OCI-LY3 (cell line): Measurements from ENCODE around the gene ACKR3.

Source experiments
- H2AFZ ChIP-seq: fragments of 200-600, 300-600 bp; shearing (Covaris generic); 2 replicates; pipeline ENCODE4 v1.6.0; 2014; ENCODE audit warnings: antibody characterized with exemption, low read depth, low read length
- H3K27ac ChIP-seq: fragments of 200-600, 300-600 bp; sonication (generic); 2 replicates; pipeline ENCODE4 v1.5.1; 2014; ENCODE audit warnings: mild to moderate bottlenecking, low read length, moderate library complexity, mixed read lengths
- H3K27me3 ChIP-seq: fragments of 200-600, 300-600 bp; sonication (generic); 2 replicates; pipeline ENCODE4 v1.6.1; 2014; ENCODE audit warnings: low read depth, low read length, mixed read lengths
- H3K36me3 ChIP-seq: fragments of 200-600, 300-600 bp; sonication (generic); replicated peaks from 2 replicates; pipeline ENCODE3; 2014; ENCODE audit warnings: low read depth, low read length, mixed read lengths
- H3K4me1 ChIP-seq: fragments of 300-600, 200-600 bp; sonication (generic); 2 replicates; pipeline ENCODE4 v1.6.1; 2014; ENCODE audit warnings: low read length, mixed read lengths
- H3K4me2 ChIP-seq: fragments of 200-600, 300-600 bp; sonication (generic); 2 replicates; pipeline ENCODE4 v1.6.1; 2014; ENCODE audit warnings: low read length, mixed read lengths
- H3K4me3 ChIP-seq: fragments of 300-600, 200-600 bp; sonication (generic); 2 replicates; pipeline ENCODE4 v1.5.1; 2014; ENCODE audit warnings: antibody characterized with exemption, mild to moderate bottlenecking, low read length, moderate library complexity
- H3K79me2 ChIP-seq: fragments of 300-600, 200-600 bp; shearing (Covaris generic); 2 replicates; pipeline ENCODE4 v1.6.1; 2014; ENCODE audit warnings: mild to moderate bottlenecking, low read length, mixed read lengths
- H3K9ac ChIP-seq: fragments of 300-600, 200-600 bp; shearing (Covaris generic); 2 replicates; pipeline ENCODE4 v1.6.0; 2014; ENCODE audit warnings: mild to moderate bottlenecking, low read length, moderate library complexity
- H3K9me3 ChIP-seq: fragments of 200-600, 300-600 bp; shearing (Covaris generic); 2 replicates; pipeline ENCODE4 v1.6.1; 2014; ENCODE audit warnings: low read length, mixed read lengths; ENCODE audit not compliant: insufficient read depth
- H4K20me1 ChIP-seq: fragments of 200-600, 300-600 bp; sonication (generic); 2 replicates; pipeline ENCODE4 v1.6.1; 2016; ENCODE audit warnings: low read length, mixed read lengths; ENCODE audit not compliant: insufficient read depth
- CTCF ChIP-seq: fragments of 200-600, 300-600 bp; sonication (generic); IDR thresholded peaks from 2 replicates; pipeline ENCODE4 v1.5.1; 2014; ENCODE audit warnings: antibody characterized with exemption, low read length, low read depth
- EZH2phosphoT487 ChIP-seq: fragments of 200-600 bp; shearing (Covaris generic); IDR thresholded peaks from 2 replicates; pipeline ENCODE4 v1.6.1; 2018; ENCODE audit warnings: antibody characterized with exemption, mixed run types, low read depth

The ACKR3 gene

GRCh38 chr2:236583621-236584203 lies 14.1 kb downstream of the ACKR3 start:
- no peak overlapping the region for H3K9ac ChIP-seq
- H3K27me3 ChIP-seq: no peaks in the 10 kb centered on the region
- H4K20me1 ChIP-seq: no peaks in the 10 kb centered on the region
- no peaks in the 10 kb centered on the region for H3K36me3 ChIP-seq
- H3K79me2 ChIP-seq: no peaks in the 10 kb centered on the region
- H3K4me2 ChIP-seq: no peak overlapping the region
- TF ChIP-seq CTCF (no peak), EZH2phosphoT487 (no peak)
- no peak overlapping the region for H3K27ac ChIP-seq
- H3K9me3 ChIP-seq: no peaks in the 10 kb centered on the region
- H3K4me3 ChIP-seq: no peak overlapping the region
- no peak overlapping the region for H2AFZ ChIP-seq
- peaks cover 11% of the 10 kb centered on the region for H3K4me1 ChIP-seq

GRCh38 chr2:236584521-236585384 lies 15.1 kb downstream of the ACKR3 start:
- Histone ChIP-seq H2AFZ (no peak overlapping the region), H3K79me2 (no peaks in the 10 kb centered on the region), H3K36me3 (no peaks in the 10 kb centered on the region), H3K9ac (no peak overlapping the region), H3K4me2 (no peak overlapping the region), H3K27me3 (no peaks in the 10 kb centered on the region), H3K4me1 (peaks cover 11% of the 10 kb centered on the region), H4K20me1 (no peaks in the 10 kb centered on the region), H3K9me3 (no peaks in the 10 kb centered on the region), H3K27ac (no peak overlapping the region), H3K4me3 (no peak overlapping the region)
- TF ChIP-seq EZH2phosphoT487: no peak
- TF ChIP-seq CTCF: no peak

- no peaks in the 10 kb centered on the region for H3K36me3 ChIP-seq
Observed at GRCh38 chr2:236585966-236586365, 16.3 kb downstream of the ACKR3 start.

More at GRCh38 chr2:236585966-236586365, 16.3 kb downstream of the ACKR3 start:
- no peak for TF ChIP-seq EZH2phosphoT487
- no peak for TF ChIP-seq CTCF
- no peak overlapping the region for H3K27ac ChIP-seq
- H3K4me3 ChIP-seq: no peak overlapping the region
- no peaks in the 10 kb centered on the region for H3K9me3 ChIP-seq
- peaks cover 11% of the 10 kb centered on the region for H3K4me1 ChIP-seq
- H3K27me3 ChIP-seq: no peaks in the 10 kb centered on the region
- no peaks in the 10 kb centered on the region for H3K79me2 ChIP-seq
- H2AFZ ChIP-seq: no peak overlapping the region
- H4K20me1 ChIP-seq: no peaks in the 10 kb centered on the region
- no peak overlapping the region for H3K9ac ChIP-seq
- no peak overlapping the region for H3K4me2 ChIP-seq
